GM21423 (cell line): Measurements from ENCODE around the gene MRNIP.

Experiments used
- ATAC-seq: cut with Tn5 transposase; IDR thresholded peaks from one replicate; pipeline ENCODE4 v1.9.1; 2021; ENCODE audit warnings: mild to moderate bottlenecking, moderate library complexity; ENCODE audit not compliant: unreplicated experiment

MRNIP gene

GRCh38 chr5:179858586-179859427 is at the start of gene MRNIP:
Gene MRNIP (minus strand): TSS chr5:179858817. CDS start chr5:179858796, 21 bp downstream.
- peak; percentile 94 for ATAC-seq

- peak; percentile 90 for ATAC-seq
These were observed 49.1 kb upstream of the MRNIP start, which contains the start of gene TBC1D9B for GRCh38 chr5:179907556-179908324. Gene TBC1D9B (minus strand): TSS chr5:179907897. CDS start chr5:179907821, 76 bp downstream.

GRCh38 chr5:179906795-179907555 is 48.4 kb upstream of the MRNIP start:
- peak; percentile 14 for ATAC-seq

- ATAC-seq: no peak
These were observed 47.7 kb upstream of the MRNIP start for GRCh38 chr5:179906294-179906794.

- no peak for ATAC-seq
These were observed 46.5 kb upstream of the MRNIP start for GRCh38 chr5:179905161-179905560.

GRCh38 chr5:179904463-179905160 is 46.0 kb upstream of the MRNIP start:
- no peak for ATAC-seq

- ATAC-seq: no peak
These were observed 44.1 kb upstream of the MRNIP start for GRCh38 chr5:179902763-179903158.

- ATAC-seq: no peak
These were observed 43.5 kb upstream of the MRNIP start for GRCh38 chr5:179901915-179902762.

- no peak for ATAC-seq
These were observed 42.8 kb upstream of the MRNIP start for GRCh38 chr5:179901462-179901861.

- no peak for ATAC-seq
These were observed 42.1 kb upstream of the MRNIP start for GRCh38 chr5:179900711-179901110.

GRCh38 chr5:179900206-179900605 is 41.6 kb upstream of the MRNIP start:
- no peak for ATAC-seq

- no peak for ATAC-seq
These were observed 37.2 kb upstream of the MRNIP start for GRCh38 chr5:179895861-179896260.

GRCh38 chr5:179893958-179894895 is 35.6 kb upstream of the MRNIP start:
- no peak for ATAC-seq

- ATAC-seq: no peak
These were observed 34.7 kb upstream of the MRNIP start for GRCh38 chr5:179893076-179893957.

GRCh38 chr5:179892255-179892654 is 33.6 kb upstream of the MRNIP start:
- no peak for ATAC-seq

GRCh38 chr5:179890751-179891682 is 32.4 kb upstream of the MRNIP start:
- no peak for ATAC-seq
